GM10266 (cell line): ENCODE measurements around the gene DOCK1.
"Not testable (repeated sequence)": the region's sequence is repeated elsewhere in the genome, so short reads cannot be mapped to it uniquely, and the experiment has no call there.

Source experiments
- DNase-seq: peaks from one replicate; pipeline ENCODE4 v3.0.0; 2012; ENCODE audit errors: extremely low spot score
- CTCF ChIP-seq: IDR thresholded peaks from 2 replicates; pipeline ENCODE4 v1.5.1; 2012; ENCODE audit warnings: mild to moderate bottlenecking, low read depth; ENCODE audit not compliant: control insufficient read depth, insufficient read depth; ENCODE audit errors: missing control alignments

Gene DOCK1

GRCh38 chr10:127293640-127294039, 388.4 kb downstream of the DOCK1 start:
- no peak for DNase-seq
- TF ChIP-seq CTCF: no peak

DNA sequence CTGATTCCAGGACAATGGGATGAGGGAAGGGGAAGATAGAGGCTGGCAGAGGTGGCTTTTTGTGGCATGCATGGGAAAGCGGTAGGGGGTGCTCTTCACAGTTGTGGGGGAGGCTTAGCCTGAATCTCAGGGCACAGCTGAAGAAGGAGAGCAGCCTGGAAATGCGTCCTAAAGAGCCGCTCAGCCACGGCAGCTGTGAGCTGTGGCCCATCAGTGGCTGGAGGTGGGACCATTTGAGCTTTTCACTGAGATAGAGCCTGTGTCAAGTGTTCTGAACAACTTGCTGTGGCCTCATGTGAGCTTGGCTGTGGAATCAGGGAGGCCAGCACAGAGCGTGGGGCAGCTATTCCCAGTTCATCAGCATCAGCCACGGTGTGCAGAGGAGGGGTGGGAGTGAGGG, 391.5 kb downstream of the DOCK1 start:
- no peak for TF ChIP-seq CTCF
- no peak for DNase-seq

DNA sequence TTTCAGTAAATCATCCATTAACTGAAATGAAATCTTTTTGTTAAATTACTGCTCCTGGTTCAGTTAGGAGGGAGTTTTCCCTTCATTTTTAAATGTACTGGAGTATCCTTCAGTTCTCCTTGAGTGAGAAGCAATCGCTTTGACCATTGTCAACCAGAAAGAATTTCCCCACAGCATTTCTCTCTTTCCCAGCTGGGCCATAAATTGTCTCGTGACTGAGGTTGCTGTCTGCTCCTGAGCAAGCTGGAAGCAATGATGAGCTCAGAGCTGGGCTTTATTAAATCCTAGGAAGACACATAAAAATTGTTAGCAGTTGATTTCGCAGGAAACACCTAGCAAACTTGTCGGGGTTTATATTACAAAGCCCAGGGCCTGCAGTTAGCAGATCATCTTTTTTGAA, 393.2 kb downstream of the DOCK1 start:
- TF ChIP-seq CTCF: no peak

DNA sequence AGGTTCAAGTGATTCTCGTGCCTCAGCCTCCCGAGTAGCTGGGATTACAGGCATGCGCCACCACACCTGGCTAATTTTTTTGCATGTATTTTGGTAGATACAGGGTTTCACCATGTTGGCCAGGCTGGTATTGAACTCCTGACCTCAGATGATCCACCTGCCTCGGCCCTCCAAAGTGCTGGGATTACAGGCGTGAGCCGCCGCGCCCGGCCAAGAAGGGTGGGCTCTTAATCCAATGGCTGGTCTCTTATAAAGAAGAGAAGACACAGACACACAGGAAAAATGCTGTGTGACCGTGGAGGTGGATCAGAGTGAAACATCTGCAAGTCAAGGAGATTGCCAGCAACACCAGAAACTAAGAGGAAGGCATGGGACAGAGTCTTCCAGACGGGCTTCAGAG, 394.0 kb downstream of the DOCK1 start:
- DNase-seq: not testable (repeated sequence)

More for the DNA sequence above, 393.2 kb downstream of the DOCK1 start:
- DNase-seq: no peak

DNA sequence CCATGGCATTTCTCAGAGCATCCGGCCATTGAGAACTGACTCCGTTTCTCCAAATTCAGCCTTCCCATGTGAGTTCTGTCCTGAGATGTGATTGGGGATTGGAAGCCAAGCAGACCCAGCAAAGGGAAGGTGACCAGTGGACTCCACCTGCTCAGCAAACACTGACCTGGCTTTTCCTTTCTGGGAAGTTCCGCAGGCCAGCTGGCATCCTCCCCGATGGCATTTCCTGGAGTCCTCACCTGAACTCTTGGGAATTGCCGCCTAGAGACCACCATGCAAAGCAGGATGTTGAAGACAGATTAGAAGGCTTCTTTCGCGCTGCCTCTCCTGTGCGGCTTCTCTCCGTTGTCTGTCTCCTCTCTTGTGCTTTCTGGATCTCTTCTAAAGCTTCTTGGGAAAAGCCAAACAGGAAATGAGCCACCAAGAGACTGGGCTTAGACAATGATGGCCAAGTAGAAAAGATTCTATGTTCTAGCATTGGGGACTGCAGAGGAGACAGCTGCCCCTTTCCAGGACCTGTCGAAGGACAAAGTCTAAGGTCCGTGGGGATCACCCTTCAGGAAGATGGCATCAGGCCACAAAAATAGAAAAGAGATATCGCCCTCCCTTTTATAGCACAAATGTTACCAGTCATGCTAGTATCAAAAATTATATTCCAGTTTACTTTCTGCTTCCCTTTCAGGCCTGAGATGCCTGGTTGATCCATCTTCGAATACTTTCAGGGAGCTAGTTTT, 394.9 kb downstream of the DOCK1 start:
- no peak for DNase-seq
- no peak for TF ChIP-seq CTCF

DNA sequence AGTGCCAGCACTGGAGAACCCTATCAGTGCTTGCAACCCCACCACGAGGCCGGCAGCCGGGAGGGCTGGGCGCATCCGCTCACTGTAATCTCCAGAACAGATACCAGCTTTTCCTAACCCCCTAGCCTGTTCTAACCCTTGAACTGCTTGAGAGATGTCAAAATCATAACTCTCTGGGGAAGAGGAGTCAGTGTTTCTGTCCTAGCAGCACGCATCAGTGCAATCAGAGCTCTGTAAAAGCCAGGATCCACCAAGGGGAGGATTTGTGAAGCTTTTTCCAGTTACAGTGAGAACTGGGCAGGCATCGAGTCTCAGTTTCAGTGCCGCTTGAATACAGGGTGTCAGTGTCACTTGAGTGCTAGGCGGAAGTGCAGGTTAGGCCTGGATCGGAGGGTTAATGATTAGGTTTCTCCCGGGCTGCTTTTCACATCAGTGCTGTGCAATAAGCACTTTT, 395.7 kb downstream of the DOCK1 start:
- DNase-seq: no peak

DNA sequence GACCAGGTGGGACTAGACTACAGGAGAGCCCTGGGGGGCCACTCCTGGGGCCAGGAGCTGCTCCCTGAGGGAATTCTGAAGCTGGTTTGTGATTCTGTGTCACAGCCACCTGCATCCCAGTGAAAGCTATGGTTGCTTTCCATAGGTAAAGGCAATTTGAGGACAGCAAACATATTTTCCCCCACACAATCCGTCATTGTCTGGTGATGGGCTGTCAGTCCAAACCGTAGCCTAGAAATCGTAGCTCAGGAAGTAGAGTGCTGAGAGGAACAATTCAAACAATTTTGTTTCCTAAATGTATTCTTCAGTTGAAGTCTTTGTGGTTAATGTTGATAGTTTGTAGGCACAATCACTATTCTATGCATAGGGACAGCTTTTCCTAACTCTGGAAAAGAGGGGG, 397.1 kb downstream of the DOCK1 start:
- DNase-seq: no peak
- no peak for TF ChIP-seq CTCF

More for the DNA sequence above, 395.7 kb downstream of the DOCK1 start:
- no peak for TF ChIP-seq CTCF

GRCh38 chr10:127303105-127303504, 397.9 kb downstream of the DOCK1 start:
- no peak for DNase-seq
- no peak for TF ChIP-seq CTCF
